Mesothelial cell of epicardium (in vitro differentiated cells): ENCODE data around the gene PDE10A. TPM values are rescaled to one million over a fixed set of nuclear protein-coding genes. Genes with fewer than 3 reads are reported as not detected.

ENCODE experiments used
- DNase-seq, 2 experiments: peaks; one replicate each; pipeline ENCODE4 v3.0.0; 2021; ENCODE audit warnings: low spot score in 2 of 2; ENCODE audit not compliant: unreplicated experiment in 2 of 2
- H3K27ac Mint-ChIP-seq: 2 replicates; pipeline ENCODE4 v1.8.0; 2021; ENCODE audit warnings: mixed read lengths
- H3K27me3 Mint-ChIP-seq: 2 replicates; pipeline ENCODE4 v1.8.0; 2021; ENCODE audit warnings: low read depth, mixed read lengths
- H3K36me3 Mint-ChIP-seq: 2 replicates; pipeline ENCODE4 v1.8.0; 2021; ENCODE audit warnings: mixed read lengths
- H3K4me1 Mint-ChIP-seq: 2 replicates; pipeline ENCODE4 v1.8.0; 2021; ENCODE audit warnings: mixed read lengths
- H3K4me3 Mint-ChIP-seq: 2 replicates; pipeline ENCODE4 v1.8.0; 2021; ENCODE audit warnings: mild to moderate bottlenecking, moderate library complexity, mixed read lengths
- H3K9me3 Mint-ChIP-seq: 2 replicates; pipeline ENCODE4 v1.8.0; 2021; ENCODE audit warnings: mixed read lengths
- total RNA-seq: library from RNA; stranded (reverse); gene quantifications from 3 replicates; pipeline ENCODE4 v1.2.1, GENCODE V29; 2021
- TF ChIP-seq, protein P1 (sequence below): fragments of 200-600 bp; sonication (generic); IDR thresholded peaks from one replicate; pipeline ENCODE4 v1.5.0; 2021; ENCODE audit warnings: antibody characterized with exemption; ENCODE audit not compliant: unreplicated experiment

The PDE10A gene
- total RNA-seq, 1 donor from 2014 or later, result 12.8 TPM

DNA sequence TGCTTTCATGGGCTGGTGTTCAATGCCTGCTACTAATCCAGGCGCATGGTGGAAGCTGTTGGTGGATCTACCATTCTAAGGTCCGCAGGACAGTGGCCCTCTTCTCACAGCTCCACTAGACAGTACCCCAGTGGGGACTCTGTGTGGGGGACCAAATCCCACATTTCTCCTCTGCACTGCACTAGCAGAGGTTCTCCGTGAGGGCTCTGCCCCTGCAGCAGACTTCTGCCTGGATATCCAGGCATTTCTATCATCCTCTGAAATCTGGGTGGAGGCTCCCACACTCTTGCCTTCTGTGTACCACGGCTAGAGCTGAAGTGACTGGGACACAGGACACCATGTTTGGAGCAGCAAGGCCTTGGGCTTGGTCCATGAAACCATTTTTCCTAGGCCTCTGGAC is 219.6 kb downstream of the PDE10A start:
- Mint-ChIP-seq H3K27ac (no peak overlapping the region), H3K4me1 (peaks cover 21% of the 10 kb centered on the region), H3K9me3 (peaks cover 6% of the 10 kb centered on the region), H3K36me3 (peaks cover 12% of the 10 kb centered on the region), H3K27me3 (no peaks in the 10 kb centered on the region), H3K4me3 (no peak overlapping the region)
- TF ChIP-seq, protein P1, sequence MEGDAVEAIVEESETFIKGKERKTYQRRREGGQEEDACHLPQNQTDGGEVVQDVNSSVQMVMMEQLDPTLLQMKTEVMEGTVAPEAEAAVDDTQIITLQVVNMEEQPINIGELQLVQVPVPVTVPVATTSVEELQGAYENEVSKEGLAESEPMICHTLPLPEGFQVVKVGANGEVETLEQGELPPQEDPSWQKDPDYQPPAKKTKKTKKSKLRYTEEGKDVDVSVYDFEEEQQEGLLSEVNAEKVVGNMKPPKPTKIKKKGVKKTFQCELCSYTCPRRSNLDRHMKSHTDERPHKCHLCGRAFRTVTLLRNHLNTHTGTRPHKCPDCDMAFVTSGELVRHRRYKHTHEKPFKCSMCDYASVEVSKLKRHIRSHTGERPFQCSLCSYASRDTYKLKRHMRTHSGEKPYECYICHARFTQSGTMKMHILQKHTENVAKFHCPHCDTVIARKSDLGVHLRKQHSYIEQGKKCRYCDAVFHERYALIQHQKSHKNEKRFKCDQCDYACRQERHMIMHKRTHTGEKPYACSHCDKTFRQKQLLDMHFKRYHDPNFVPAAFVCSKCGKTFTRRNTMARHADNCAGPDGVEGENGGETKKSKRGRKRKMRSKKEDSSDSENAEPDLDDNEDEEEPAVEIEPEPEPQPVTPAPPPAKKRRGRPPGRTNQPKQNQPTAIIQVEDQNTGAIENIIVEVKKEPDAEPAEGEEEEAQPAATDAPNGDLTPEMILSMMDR, result no peak
- DNase-seq, result no peak

DNA sequence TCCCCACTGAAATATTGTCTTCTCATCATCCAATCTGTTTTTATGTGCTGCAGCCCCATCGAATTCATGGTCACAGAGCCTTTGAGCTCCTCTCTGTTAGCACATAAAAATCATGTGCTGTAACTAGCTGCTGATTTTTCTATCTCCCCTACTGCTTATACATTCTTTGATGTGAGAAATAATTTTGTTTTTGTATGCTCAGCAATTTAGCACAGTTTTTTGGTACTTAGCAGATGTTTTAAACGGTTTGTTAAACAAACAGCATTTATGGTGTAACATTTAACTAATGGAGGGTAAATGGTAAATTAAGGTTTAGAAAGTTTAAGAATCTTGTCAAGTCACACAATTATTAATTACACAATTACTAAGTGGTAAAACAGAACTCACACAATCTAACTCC is 221.9 kb downstream of the PDE10A start:
- H3K36me3 Mint-ChIP-seq, result peaks cover 12% of the 10 kb centered on the region
- peaks cover 6% of the 10 kb centered on the region for H3K9me3 Mint-ChIP-seq
- H3K27ac Mint-ChIP-seq, result no peak overlapping the region
- H3K4me1 Mint-ChIP-seq, result peaks cover 20% of the 10 kb centered on the region
- no peak for DNase-seq
- H3K27me3 Mint-ChIP-seq, result no peaks in the 10 kb centered on the region
- TF ChIP-seq, protein P1, result no peak
- H3K4me3 Mint-ChIP-seq, result no peak overlapping the region

DNA sequence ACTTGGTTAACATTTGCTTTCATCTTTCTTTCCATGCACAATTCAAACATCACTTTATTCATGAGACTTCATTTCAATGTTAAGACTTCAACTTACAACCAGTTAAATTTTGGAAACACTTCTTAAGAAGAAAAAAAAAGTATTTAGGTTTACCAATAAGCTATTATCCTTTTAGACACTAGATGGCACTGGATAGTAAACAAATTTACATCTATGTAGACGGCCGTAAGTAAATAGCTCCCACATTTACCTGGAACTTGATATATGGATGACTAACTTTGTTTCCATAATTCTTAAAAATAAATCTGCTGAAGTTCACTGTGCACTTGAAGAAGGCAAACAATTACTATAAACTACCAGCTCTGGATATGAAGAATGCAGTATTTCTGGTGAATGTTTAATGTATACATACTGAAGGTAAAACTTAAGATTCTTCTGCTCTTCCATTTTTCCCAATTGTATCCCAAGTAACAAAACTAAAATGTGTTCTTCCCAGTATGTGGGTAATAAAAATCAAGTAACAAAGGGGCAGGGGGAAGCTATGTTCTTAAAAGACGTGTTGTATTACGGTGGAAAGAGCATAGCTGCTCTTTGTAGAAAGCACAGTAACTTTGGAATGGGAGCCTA is 223.0 kb downstream of the PDE10A start:
- Mint-ChIP-seq H3K27ac (no peak overlapping the region), H3K4me1 (peaks cover 9% of the 10 kb centered on the region), H3K9me3 (peaks cover 6% of the 10 kb centered on the region), H3K27me3 (no peaks in the 10 kb centered on the region), H3K4me3 (no peak overlapping the region), H3K36me3 (peaks cover 12% of the 10 kb centered on the region)
- DNase-seq, result no peak
- TF ChIP-seq, protein P1, result peak; percentile 58

DNA sequence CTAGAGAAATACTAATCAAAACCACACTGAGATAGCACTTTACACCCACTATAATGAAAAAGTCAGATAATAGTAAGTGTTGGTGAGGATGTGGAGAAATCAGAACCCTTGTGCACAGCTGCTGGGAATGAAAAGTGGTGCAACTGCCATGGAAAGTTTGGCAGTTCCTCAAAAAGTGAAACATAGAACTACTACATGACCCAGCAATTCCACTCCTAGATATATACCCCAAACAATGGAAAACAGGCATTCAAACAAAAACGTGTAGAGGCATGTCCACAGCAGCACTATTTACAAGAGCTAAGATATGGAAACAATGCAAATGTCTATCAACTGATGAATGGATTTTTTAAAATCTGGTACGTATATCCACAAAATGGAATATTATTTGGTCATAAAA is 236.1 kb downstream of the PDE10A start:
- no peak for DNase-seq
- H3K27ac Mint-ChIP-seq, result no peak overlapping the region
- H3K4me3 Mint-ChIP-seq, result no peak overlapping the region
- peaks cover 12% of the 10 kb centered on the region for H3K36me3 Mint-ChIP-seq
- no peaks in the 10 kb centered on the region for H3K27me3 Mint-ChIP-seq
- no peaks in the 10 kb centered on the region for H3K4me1 Mint-ChIP-seq
- peaks cover 15% of the 10 kb centered on the region for H3K9me3 Mint-ChIP-seq
- TF ChIP-seq, protein P1, result no peak

DNA sequence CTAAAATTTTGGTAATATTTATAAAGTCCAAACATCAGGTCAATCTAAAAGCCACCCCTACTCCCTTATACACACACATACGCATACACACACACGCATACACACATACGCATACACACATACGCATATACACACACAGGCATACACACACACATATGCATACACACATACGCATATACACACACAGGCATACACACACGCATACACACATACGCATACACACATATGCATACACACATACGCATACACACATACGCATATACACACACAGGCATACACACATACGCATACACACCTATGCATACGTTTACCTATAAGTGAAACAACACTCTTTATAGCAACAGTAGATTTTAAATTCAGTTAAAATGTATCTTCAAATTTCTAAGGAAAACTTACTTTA is 240.8 kb downstream of the PDE10A start:
- TF ChIP-seq, protein P1, result no peak
- Mint-ChIP-seq H3K9me3 (peaks cover 13% of the 10 kb centered on the region), H3K27me3 (no peaks in the 10 kb centered on the region), H3K4me3 (no peak overlapping the region), H3K36me3 (peaks cover 10% of the 10 kb centered on the region), H3K4me1 (no peaks in the 10 kb centered on the region), H3K27ac (no peak overlapping the region)
- no peak for DNase-seq
